Muscle layer of colon (tissue), 2 donors: ENCODE data around the gene PCDH9.

Experiments
- H3K27ac ChIP-seq: one replicate; pipeline ENCODE4 v1.7.0; 2013; ENCODE audit warnings: low read depth, mild to moderate bottlenecking, low read length, moderate library complexity
- H3K27me3 ChIP-seq, 2 donors: one replicate each; pipeline ENCODE4 v1.7.0; 2013; ENCODE audit warnings: low read length in 2 of 2, mild to moderate bottlenecking in 2 of 2; ENCODE audit not compliant: insufficient read depth in 2 of 2, control insufficient read depth in 1 of 2
- H3K36me3 ChIP-seq: one replicate; pipeline ENCODE4 v1.7.0; 2013; ENCODE audit warnings: mild to moderate bottlenecking, low read length; ENCODE audit not compliant: insufficient read depth
- H3K4me1 ChIP-seq: one replicate; pipeline ENCODE4 v1.7.0; 2013; ENCODE audit warnings: mild to moderate bottlenecking, low read length; ENCODE audit not compliant: insufficient read depth
- H3K4me3 ChIP-seq, 2 donors: one replicate each; pipeline ENCODE4 v1.7.0; 2013; ENCODE audit warnings: low read length in 2 of 2, low read depth in 1 of 2, mild to moderate bottlenecking in 1 of 2, moderate library complexity in 1 of 2
- H3K9ac ChIP-seq: one replicate; pipeline ENCODE4 v1.7.0; 2013; ENCODE audit warnings: low read length
- H3K9me3 ChIP-seq: one replicate; pipeline ENCODE4 v1.7.0; 2013; ENCODE audit warnings: mild to moderate bottlenecking, low read length
- donor health status: abdominal sarcoma.
- donor health status: Adenocarcinoma of cecum.

Gene PCDH9

GRCh38 chr13:67232384-67232783, 2.2 kb upstream of the PCDH9 start:
- H3K9me3 ChIP-seq, result no peaks in the 10 kb centered on the region
- no peak overlapping the region for H3K27ac ChIP-seq
- no peak overlapping the region for H3K9ac ChIP-seq
- H3K36me3 ChIP-seq, result no peaks in the 10 kb centered on the region
- H3K4me1 ChIP-seq, result no peaks in the 10 kb centered on the region
- H3K4me3 ChIP-seq, result no peak overlapping the region
- H3K27me3 ChIP-seq, result no peaks in the 10 kb centered on the region

DNA sequence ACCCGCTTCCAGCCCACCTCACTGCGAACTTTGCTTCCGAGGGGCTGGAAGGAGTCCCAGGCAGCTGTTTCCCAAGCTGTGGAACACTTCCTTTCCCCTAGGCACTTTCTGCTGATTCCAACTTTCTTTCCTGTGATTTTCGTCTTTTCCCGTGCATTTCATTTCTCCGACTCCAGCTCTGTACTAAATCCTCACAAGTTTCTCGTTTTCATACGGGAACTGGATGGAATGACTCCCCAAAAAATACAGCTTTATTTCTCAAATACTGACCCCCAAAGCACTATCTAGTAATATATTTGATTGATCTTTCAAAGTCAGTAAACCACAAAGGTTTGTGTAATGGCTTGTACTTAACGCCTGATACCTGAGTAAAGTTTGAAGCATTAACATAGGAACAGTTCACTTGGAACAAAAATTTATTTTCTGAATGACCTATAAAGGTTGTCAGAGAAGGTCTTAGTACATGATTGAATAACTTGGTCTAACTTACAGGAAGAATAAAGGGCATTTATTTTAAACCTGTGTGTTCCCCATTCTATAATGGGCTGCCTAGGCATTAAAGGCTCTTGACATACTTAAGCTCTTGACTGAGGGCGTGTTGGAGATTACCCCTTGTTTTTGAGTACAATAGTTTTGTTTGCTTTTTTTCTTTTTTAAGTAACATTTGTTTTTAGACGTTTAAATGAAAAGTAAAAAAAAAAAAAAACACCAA, 1.3 kb upstream of the PCDH9 start:
- Histone ChIP-seq H3K9ac (peak overlapping the region; percentile 50), H3K27me3 (no peaks in the 10 kb centered on the region), H3K4me3 (peak overlapping the region; percentile 88 to 89), H3K36me3 (no peaks in the 10 kb centered on the region), H3K27ac (peak overlapping the region; percentile 92), H3K4me1 (no peaks in the 10 kb centered on the region), H3K9me3 (no peaks in the 10 kb centered on the region)

DNA sequence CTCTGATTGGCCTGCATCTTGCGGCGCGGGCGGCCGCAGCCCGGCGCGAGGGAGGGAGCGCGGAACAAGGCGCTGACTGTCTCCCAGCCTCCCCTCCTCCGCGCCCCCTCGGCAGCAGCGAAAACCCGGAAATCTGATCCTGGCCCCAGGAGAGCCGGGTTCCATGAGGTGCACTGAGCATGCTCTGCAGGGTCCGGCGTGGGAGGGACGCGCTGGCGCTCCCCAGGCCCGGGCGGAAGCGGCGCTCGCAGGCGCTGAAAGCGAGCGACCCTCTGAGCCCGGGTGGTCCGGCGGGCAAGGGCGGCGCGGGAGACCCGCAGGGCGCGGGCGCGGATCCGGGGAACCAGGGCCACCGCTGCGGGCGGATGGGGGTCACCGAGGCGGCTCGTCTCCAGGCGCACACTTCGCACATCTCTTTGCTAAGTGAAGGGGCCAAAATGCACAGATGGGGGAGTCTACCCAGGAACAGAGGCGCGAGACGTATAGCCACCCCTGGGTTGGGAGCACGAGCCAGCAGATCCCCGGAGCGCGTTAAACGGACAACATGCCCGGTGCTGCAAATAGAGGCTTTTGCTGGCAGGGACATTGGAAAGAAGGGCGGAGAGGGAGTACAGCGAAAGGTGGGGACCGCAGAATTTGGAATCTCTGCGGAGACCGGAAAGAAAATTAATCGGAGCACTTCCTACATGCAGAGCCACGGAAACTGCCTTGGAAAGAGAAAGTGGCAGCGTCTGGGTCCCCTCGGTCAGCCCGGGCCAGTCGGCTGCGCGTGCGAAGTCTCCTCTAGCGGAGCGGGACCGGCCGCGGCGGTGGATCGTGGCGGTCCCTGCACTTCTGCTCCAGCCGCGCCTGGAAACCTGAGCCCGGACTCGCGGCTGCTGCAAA, 510 bp upstream of the PCDH9 start:
- H3K27me3 ChIP-seq, result no peaks in the 10 kb centered on the region
- H3K9ac ChIP-seq, result peak overlapping the region; percentile 50
- H3K9me3 ChIP-seq, result no peaks in the 10 kb centered on the region
- peak overlapping the region; percentile 88 to 89 for H3K4me3 ChIP-seq
- H3K27ac ChIP-seq, result peak overlapping the region; percentile 92
- no peaks in the 10 kb centered on the region for H3K36me3 ChIP-seq
- no peaks in the 10 kb centered on the region for H3K4me1 ChIP-seq

- H3K36me3 ChIP-seq, result no peaks in the 10 kb centered on the region
- no peak overlapping the region for H3K9ac ChIP-seq
- no peaks in the 10 kb centered on the region for H3K4me1 ChIP-seq
- H3K27ac ChIP-seq, result no peak overlapping the region
- no peaks in the 10 kb centered on the region for H3K9me3 ChIP-seq
- peak overlapping the region in 1 of 2 donors; percentile 88 for H3K4me3 ChIP-seq
- no peaks in the 10 kb centered on the region for H3K27me3 ChIP-seq
Observed at GRCh38 chr13:67228916-67229315, 1.2 kb downstream of the PCDH9 start.

- no peaks in the 10 kb centered on the region for H3K9me3 ChIP-seq
- no peaks in the 10 kb centered on the region for H3K4me1 ChIP-seq
- no peak overlapping the region for H3K9ac ChIP-seq
- H3K27ac ChIP-seq, result no peak overlapping the region
- H3K4me3 ChIP-seq, result no peak overlapping the region
- no peaks in the 10 kb centered on the region for H3K36me3 ChIP-seq
- no peaks in the 10 kb centered on the region for H3K27me3 ChIP-seq
Observed at GRCh38 chr13:67228031-67228430, 2.1 kb downstream of the PCDH9 start.

DNA sequence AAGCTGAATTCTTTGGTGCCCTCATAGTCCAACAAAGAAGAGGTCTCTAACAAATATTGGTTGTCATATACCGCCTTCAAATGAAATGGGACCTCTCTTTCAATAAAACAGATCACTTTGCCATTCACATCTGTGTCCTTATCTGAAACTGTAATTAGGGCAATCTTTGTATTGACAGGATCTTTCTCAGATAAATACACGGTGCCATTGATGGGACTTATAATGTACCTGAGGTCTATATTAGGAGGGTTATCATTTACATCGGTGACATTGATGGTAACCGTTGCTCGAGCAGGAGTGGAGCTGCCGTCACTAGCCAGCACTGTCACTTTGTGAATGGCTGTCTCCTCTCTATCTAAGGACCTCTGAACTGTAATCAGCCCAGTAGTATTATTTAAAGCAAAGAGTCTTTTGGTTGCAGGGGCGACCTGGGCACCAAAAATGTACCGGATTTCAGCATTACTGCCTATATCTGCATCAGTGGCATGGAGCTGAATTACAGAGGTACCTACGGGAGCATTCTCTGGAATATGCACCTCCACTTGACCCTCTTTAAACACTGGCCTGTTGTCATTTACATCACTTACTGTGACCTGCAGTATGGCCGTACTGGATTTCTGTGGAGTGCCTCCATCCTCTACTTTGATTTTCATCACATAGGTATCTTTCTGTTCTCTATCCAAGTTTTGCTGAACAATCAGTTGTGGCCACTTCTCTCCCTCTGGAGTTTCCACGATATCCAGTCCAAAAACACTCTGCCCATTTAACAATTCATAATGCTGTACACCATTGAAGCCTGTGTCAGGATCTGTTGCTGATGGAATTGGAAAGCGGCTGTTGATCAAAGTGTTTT, 2.8 kb downstream of the PCDH9 start:
- H3K4me3 ChIP-seq, result no peak overlapping the region
- no peaks in the 10 kb centered on the region for H3K9me3 ChIP-seq
- no peaks in the 10 kb centered on the region for H3K36me3 ChIP-seq
- H3K4me1 ChIP-seq, result no peaks in the 10 kb centered on the region
- no peak overlapping the region for H3K27ac ChIP-seq
- no peaks in the 10 kb centered on the region for H3K27me3 ChIP-seq
- H3K9ac ChIP-seq, result no peak overlapping the region

- H3K4me1 ChIP-seq, result peaks cover 2% of the 10 kb centered on the region
- H3K27ac ChIP-seq, result no peak overlapping the region
- H3K9ac ChIP-seq, result no peak overlapping the region
- H3K36me3 ChIP-seq, result no peaks in the 10 kb centered on the region
- no peaks in the 10 kb centered on the region for H3K27me3 ChIP-seq
- H3K9me3 ChIP-seq, result no peaks in the 10 kb centered on the region
- no peak overlapping the region for H3K4me3 ChIP-seq
Observed at GRCh38 chr13:67226696-67227095, 3.4 kb downstream of the PCDH9 start.

DNA sequence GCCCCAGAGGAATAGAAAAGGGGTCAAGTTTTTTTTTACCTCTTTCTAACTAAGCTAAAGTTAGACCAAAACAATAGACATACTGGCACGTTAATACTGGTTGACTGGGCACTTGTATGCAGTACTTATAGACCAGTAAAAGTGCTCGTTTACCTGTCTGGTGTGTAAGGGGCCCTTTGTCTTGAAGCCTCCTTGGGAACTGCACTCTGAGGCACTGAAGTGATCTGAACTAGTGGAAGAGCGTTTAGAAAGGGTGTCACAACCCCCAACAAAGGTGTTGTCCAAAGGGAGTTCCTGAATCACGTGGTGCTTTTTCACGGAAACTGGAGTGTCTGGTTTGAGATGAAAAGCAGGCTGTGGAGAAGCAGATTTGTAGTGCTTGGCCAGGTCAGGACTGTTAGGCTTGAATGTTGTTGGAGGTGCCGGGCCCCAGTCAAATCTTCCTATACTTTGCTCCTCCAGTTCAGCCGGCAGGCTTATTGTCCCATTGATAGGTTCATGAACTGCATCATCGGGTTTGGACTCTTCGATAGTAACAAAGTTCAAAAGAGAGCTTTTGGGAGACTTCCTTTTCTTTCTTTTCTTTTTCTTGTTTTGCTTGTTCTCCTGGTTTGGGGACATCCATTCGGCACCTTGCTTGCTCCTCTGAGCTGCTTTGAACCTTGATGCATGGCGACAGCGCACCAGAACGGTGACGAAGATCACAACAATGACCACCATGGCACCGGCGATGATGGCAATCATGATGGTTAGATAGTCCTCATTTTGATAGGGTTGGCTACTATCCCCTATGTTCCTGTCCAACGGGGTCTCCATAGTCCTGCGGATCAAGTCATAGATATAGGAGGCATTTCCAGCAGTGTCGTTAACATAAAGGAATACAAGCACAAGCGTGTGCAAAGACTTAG, 4.6 kb downstream of the PCDH9 start:
- no peak overlapping the region for H3K9ac ChIP-seq
- H3K27ac ChIP-seq, result no peak overlapping the region
- H3K9me3 ChIP-seq, result no peaks in the 10 kb centered on the region
- peaks cover 5% of the 10 kb centered on the region for H3K4me1 ChIP-seq
- no peaks in the 10 kb centered on the region for H3K27me3 ChIP-seq
- no peak overlapping the region for H3K4me3 ChIP-seq
- no peaks in the 10 kb centered on the region for H3K36me3 ChIP-seq

DNA sequence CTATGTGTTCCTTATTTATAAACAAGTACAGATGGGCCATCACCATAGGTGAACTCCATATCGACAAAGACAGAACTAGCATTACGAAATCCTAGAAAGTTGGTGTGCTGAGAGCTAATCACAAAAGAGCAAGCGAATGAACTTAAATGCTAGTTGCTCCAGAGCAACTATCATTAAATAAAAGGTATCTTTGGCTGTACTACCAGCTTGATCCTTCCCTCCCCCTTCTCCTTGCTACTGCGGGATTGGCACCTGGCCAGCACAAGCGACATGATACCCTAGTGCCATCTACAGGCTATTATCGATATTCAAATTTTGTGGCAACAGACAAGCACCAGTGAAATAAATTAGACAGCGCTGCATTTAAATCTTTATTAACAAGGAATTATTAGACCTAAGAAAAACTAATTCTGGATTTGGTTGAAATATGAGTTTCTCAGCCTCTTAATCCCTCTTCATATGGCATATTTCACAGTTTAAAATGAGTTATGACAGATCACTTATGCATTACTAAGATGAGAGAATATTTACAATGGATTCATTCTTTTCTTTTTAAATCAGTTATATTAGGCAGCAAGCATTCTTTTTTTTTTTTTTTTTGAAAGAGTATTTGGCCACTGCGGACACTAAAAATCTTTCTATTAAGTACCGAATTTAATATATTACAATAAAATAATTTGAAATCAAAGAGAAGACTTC, 5.8 kb downstream of the PCDH9 start:
- H3K36me3 ChIP-seq, result no peaks in the 10 kb centered on the region
- H3K9ac ChIP-seq, result no peak overlapping the region
- peaks cover 5% of the 10 kb centered on the region for H3K4me1 ChIP-seq
- H3K27me3 ChIP-seq, result no peaks in the 10 kb centered on the region
- H3K27ac ChIP-seq, result no peak overlapping the region
- H3K4me3 ChIP-seq, result no peak overlapping the region
- H3K9me3 ChIP-seq, result no peaks in the 10 kb centered on the region

DNA sequence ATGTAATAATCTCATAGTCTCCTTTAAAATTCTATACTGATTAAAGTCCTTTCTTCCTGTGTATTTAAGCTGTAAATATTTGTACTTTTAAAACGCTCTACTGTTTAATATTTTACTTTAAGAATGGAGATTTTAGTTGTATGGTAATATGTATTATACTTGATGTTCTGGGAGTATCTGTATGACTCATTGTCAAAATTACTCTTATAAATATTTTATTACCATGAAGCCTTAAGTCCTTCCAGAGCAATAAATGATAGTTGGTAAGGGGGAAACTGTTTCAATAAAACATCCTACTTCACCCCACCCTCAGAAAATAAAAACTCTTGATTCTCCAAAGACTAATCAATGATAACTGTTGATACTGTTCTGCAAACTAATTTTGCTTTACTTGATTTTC, 6.4 kb downstream of the PCDH9 start:
- H3K4me1 ChIP-seq, result peaks cover 5% of the 10 kb centered on the region
- H3K9me3 ChIP-seq, result no peaks in the 10 kb centered on the region
- no peak overlapping the region for H3K4me3 ChIP-seq
- H3K36me3 ChIP-seq, result no peaks in the 10 kb centered on the region
- H3K27me3 ChIP-seq, result no peaks in the 10 kb centered on the region
- H3K9ac ChIP-seq, result no peak overlapping the region
- no peak overlapping the region for H3K27ac ChIP-seq
